ENCODE results near the gene METTL16. TPM values are rescaled to one million over a fixed set of nuclear protein-coding genes. Genes with fewer than 3 reads are reported as not detected.

Gene METTL16
- total and polyA plus RNA-seq, 9 of the 15 experiments (the other 6 are each of a cell fraction or from before 2014, with no cell fraction given), result 12.1 to 30.5 (median 19.8) TPM

DNA sequence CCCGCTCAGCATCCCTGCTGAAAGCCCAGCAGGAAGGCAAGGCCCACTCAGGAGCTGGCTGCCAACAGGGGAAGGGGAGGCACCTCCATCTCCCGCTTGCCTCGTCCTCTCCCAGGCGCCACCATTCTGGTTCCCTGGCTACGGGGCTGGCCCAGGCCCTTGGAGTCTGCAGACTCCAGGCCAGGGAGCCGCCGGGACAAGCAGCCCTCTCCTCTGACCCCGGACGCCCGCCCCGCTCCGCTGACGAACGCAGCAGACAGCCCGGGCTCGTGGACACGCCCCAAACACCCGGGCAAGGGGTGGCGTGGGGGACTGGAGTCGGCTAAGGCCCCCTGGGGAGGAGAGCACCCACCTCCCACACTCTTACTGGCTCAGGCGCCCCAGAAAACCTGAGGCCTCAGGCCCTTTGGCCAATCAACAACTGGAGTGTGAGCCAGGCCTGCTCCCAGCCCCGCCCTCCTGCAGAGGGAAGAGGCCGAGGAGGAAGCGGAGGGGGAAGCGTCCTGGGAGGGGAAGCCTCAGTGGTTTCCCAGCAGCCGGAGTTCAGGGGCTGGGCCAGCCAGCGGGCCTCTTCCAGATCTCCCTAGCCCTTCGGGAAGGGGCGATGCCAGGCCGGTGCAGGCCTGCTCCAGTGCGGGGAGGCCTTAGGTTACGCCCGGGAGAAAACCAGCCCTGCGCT, 115.0 kb downstream of the METTL16 start (continued):
- TF ChIP-seq, protein P1, sequence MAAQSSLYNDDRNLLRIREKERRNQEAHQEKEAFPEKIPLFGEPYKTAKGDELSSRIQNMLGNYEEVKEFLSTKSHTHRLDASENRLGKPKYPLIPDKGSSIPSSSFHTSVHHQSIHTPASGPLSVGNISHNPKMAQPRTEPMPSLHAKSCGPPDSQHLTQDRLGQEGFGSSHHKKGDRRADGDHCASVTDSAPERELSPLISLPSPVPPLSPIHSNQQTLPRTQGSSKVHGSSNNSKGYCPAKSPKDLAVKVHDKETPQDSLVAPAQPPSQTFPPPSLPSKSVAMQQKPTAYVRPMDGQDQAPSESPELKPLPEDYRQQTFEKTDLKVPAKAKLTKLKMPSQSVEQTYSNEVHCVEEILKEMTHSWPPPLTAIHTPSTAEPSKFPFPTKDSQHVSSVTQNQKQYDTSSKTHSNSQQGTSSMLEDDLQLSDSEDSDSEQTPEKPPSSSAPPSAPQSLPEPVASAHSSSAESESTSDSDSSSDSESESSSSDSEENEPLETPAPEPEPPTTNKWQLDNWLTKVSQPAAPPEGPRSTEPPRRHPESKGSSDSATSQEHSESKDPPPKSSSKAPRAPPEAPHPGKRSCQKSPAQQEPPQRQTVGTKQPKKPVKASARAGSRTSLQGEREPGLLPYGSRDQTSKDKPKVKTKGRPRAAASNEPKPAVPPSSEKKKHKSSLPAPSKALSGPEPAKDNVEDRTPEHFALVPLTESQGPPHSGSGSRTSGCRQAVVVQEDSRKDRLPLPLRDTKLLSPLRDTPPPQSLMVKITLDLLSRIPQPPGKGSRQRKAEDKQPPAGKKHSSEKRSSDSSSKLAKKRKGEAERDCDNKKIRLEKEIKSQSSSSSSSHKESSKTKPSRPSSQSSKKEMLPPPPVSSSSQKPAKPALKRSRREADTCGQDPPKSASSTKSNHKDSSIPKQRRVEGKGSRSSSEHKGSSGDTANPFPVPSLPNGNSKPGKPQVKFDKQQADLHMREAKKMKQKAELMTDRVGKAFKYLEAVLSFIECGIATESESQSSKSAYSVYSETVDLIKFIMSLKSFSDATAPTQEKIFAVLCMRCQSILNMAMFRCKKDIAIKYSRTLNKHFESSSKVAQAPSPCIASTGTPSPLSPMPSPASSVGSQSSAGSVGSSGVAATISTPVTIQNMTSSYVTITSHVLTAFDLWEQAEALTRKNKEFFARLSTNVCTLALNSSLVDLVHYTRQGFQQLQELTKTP (IDR thresholded peaks at IDR 0.05; ENCODE audit: low read depth in 1 of 2, partially characterized antibody in 2 of 2), result no peak
- TF ChIP-seq ZNF23 (CRISPR knock-in tag; IDR thresholded peaks at IDR 0.05) (no peak), HDAC3 (IDR thresholded peaks at IDR 0.05; ENCODE audit: borderline replicate concordance, partially characterized antibody) (no peak), MYBL2 (IDR thresholded peaks at IDR 0.05; ENCODE audit: low read depth) (no peak), MYBL2 (CRISPR knock-in tag; IDR thresholded peaks at IDR 0.05; ENCODE audit: borderline replicate concordance) (no peak), HNRNPL (IDR thresholded peaks at IDR 0.05; ENCODE audit: low read depth, low read length) (no peak), SREBF1 (IDR thresholded peaks at IDR 0.05; ENCODE audit: borderline replicate concordance, low read depth, low read length) (no peak), RBM22 (IDR thresholded peaks at IDR 0.05; ENCODE audit: low read depth, low read length, poor library complexity, severe bottlenecking) (no peak), SRSF3 (IDR thresholded peaks at IDR 0.05; ENCODE audit: insufficient read depth, low read length) (no peak), ZNF24 (IDR thresholded peaks at IDR 0.05) (no peak), CXXC5 (CRISPR knock-in tag; IDR thresholded peaks at IDR 0.05) (peak; percentile 63), MED1 (CRISPR knock-in tag; IDR thresholded peaks at IDR 0.05; ENCODE audit: borderline replicate concordance) (no peak), HEY1 (CRISPR knock-in tag; IDR thresholded peaks at IDR 0.05; ENCODE audit: borderline replicate concordance) (no peak), HDAC8 (tag; IDR thresholded peaks at IDR 0.05) (no peak), TCF7L2 (IDR thresholded peaks at IDR 0.05; ENCODE audit: low read depth, low read length) (no peak)
- TF ChIP-seq, protein P2, sequence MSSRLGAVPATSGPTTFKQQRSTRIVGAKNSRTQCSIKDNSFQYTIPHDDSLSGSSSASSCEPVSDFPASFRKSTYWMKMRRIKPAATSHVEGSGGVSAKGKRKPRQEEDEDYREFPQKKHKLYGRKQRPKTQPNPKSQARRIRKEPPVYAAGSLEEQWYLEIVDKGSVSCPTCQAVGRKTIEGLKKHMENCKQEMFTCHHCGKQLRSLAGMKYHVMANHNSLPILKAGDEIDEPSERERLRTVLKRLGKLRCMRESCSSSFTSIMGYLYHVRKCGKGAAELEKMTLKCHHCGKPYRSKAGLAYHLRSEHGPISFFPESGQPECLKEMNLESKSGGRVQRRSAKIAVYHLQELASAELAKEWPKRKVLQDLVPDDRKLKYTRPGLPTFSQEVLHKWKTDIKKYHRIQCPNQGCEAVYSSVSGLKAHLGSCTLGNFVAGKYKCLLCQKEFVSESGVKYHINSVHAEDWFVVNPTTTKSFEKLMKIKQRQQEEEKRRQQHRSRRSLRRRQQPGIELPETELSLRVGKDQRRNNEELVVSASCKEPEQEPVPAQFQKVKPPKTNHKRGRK (tag; IDR thresholded peaks at IDR 0.05), result no peak
- TF ChIP-seq, protein P3, sequence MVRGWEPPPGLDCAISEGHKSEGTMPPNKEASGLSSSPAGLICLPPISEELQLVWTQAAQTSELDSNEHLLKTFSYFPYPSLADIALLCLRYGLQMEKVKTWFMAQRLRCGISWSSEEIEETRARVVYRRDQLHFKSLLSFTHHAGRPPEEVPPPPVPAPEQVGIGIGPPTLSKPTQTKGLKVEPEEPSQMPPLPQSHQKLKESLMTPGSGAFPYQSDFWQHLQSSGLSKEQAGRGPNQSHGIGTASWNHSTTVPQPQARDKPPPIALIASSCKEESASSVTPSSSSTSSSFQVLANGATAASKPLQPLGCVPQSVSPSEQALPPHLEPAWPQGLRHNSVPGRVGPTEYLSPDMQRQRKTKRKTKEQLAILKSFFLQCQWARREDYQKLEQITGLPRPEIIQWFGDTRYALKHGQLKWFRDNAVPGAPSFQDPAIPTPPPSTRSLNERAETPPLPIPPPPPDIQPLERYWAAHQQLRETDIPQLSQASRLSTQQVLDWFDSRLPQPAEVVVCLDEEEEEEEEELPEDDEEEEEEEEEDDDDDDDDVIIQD (CRISPR knock-in tag; IDR thresholded peaks at IDR 0.05), result no peak
- TF ChIP-seq, protein P4, sequence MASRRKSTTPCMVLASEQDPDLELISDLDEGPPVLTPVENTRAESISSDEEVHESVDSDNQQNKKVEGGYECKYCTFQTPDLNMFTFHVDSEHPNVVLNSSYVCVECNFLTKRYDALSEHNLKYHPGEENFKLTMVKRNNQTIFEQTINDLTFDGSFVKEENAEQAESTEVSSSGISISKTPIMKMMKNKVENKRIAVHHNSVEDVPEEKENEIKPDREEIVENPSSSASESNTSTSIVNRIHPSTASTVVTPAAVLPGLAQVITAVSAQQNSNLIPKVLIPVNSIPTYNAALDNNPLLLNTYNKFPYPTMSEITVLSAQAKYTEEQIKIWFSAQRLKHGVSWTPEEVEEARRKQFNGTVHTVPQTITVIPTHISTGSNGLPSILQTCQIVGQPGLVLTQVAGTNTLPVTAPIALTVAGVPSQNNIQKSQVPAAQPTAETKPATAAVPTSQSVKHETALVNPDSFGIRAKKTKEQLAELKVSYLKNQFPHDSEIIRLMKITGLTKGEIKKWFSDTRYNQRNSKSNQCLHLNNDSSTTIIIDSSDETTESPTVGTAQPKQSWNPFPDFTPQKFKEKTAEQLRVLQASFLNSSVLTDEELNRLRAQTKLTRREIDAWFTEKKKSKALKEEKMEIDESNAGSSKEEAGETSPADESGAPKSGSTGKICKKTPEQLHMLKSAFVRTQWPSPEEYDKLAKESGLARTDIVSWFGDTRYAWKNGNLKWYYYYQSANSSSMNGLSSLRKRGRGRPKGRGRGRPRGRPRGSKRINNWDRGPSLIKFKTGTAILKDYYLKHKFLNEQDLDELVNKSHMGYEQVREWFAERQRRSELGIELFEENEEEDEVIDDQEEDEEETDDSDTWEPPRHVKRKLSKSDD (conservative IDR thresholded peaks at IDR 0.05; ENCODE audit: low read length), result no peak

Data from K562 (cell line).